Left colon (tissue), 2 donors: Measurements from ENCODE around the gene ALG12. TPM values are rescaled to one million over a fixed set of nuclear protein-coding genes. Genes with fewer than 3 reads are reported as not detected.

Source experiments
- ATAC-seq: fragments of 200-7000 bp; cut with Tn5 transposase; one replicate; pipeline ENCODE4 v1.9.1; 2020; ENCODE audit warnings: mild to moderate bottlenecking, moderate library complexity
- DNase-seq, 2 donors: peaks; one replicate each; pipeline ENCODE4 v3.0.0-alpha.2; 2020
- intact Hi-C, 2 donors: fragments of 100-400 bp; cut with DNase I in 1 of 2; cut with micrococcal nuclease in 1 of 2; formaldehyde crosslinking; loops; one replicate each; pipeline versions ENCODE4 v1.11.2 to v1.14.0; 2022; cut with DNase I, micrococcal nuclease
- total RNA-seq, 2 donors: library from RNA; stranded (reverse); fragmentation: NEBNext Ultra II Directional; extraction: Animal tissue kit (Norgen Biotek cat#: 25700); gene quantifications; one replicate each; pipeline ENCODE4 v1.2.1, GENCODE V29; 2021
- donor health status: DM: no; HTN: no; CAD: no.
- donor health status: DM: yes; HTN: yes; CAD: no.

Gene ALG12
- total RNA-seq, 2 donors from 2014 or later = 22.8 to 27.9 TPM

GRCh38 chr22:49883294-49883640 lies 35.0 kb downstream of the ALG12 start:
- intact Hi-C loops = no loop called here
- DNase-seq (no peak), ATAC-seq (no peak)

- intact Hi-C loops = no loop called here
- DNase-seq (no peak), ATAC-seq (no peak)
Measured at GRCh38 chr22:49882519-49883293, 35.5 kb downstream of the ALG12 start.

GRCh38 chr22:49881856-49882255 lies 36.4 kb downstream of the ALG12 start:
- intact Hi-C loops = no loop called here
- no peak for DNase-seq
- no peak for ATAC-seq

GRCh38 chr22:49880281-49880680 lies 38.0 kb downstream of the ALG12 start:
- no peak for DNase-seq
- ATAC-seq = no peak
- intact Hi-C loops = no loop called here

DNA sequence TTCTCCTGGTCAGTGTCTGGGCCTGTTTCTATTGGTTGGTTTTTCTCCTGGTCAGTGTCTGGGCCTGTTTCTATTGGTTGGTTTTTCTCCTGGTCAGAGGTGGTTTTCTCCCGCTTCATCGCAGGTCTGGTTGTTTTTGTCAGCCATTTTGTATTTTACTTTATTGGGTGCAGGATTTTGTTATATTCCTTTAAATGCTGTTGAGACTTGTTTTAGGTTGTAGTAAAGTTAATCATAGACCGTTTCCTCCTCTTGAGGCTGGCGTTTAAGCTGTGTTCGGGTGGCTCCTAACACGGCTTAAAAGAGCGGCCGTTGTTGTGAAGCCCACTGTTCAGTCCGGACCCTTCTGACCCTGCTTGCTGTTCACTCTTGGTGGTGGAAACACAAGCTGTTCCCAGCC lies 38.4 kb downstream of the ALG12 start:
- no peak for ATAC-seq
- DNase-seq = no peak
- intact Hi-C loops = no loop called here

DNA sequence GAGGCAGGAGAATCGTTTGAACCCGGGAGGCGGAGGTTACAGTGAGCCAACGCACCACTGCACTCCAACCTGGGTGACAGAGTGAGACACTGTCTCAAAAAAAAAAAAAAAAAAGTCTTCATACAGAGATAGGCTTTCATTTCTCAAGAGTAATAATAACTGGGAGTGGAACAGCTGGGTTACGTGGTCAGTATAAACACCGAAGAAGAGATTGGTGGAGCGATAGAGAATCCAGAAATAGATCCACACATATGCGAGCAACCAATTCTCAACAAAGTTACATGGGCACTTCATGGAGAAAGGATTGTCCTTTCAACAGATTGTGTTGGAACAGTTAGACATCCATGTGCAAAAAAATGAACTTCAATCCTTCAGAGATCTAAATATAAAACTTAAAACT lies 40.0 kb downstream of the ALG12 start:
- DNase-seq (no peak), ATAC-seq (no peak)

GRCh38 chr22:49877642-49878041 lies 40.6 kb downstream of the ALG12 start:
- intact Hi-C loops = no loop called here
- ATAC-seq = no peak
- no peak for DNase-seq

More for the DNA sequence above, 40.0 kb downstream of the ALG12 start:
- intact Hi-C loops = no loop called here

GRCh38 chr22:49873228-49873940 lies 44.9 kb downstream of the ALG12 start:
- DNase-seq = no peak
- ATAC-seq = no peak
- intact Hi-C loops = no loop called here

- intact Hi-C loops = no loop called here
- DNase-seq (no peak), ATAC-seq (no peak)
Measured at GRCh38 chr22:49872347-49872746, 45.9 kb downstream of the ALG12 start.

DNA sequence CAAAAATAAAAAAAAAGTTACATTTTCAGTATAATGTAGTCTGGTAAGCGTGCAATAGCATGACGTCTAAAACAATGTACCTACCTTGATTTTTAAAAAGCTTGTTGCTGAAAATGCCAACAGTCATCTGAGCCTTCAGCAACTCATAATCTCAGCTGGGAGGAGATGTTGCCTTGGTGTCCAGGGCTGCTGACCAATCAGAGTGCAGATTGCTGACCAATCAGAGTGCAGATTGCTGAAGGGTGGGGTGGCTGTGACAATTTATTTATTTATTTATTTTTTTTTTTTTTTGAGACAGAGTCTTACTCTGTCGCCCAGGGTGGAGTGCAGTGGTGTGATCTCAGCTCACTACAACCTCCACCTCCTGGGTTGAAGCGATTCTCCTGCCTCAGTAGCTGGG lies 46.8 kb downstream of the ALG12 start:
- no peak for ATAC-seq
- intact Hi-C loops = no loop called here
- no peak for DNase-seq

DNA sequence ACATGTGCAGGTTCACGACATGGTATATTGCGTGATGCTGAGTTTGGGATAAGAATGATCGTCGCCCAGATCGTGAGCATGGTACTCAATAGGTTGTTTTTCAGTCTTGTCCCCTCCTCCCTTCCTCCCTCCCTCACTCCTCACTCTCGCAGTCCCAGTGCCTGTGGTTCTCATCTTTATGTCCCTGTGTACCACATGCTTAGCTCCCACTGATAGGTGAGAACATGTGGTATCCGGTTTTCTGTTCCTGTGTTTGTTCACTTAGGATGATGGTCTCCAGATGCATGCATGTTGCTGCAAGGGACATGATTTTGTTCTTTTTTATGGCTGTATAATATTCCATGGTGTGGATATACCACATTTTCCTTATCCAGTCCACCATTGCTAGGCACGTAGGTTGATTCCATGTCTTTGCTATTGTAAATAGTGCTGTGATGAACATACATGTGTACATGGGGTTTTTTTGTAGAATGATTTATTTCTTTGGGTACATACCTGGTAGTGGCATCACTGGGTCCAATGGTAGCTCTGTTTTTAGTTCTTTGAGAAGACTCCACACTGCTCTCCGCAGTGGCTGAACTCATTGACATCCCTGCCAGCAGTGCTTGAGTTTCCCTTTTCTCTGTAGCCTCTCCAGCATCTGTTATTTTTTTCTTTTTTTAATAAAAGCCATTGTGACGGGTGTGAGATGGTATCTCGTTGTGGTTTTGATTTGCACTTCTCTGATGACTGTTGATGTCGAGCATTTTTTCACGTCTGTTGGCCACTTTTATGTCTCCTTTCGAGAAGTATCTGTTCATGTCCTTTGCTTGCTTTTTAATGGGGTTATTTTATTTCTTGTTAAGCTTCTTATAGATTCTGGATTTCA lies 48.2 kb downstream of the ALG12 start:
- DNase-seq (no peak), ATAC-seq (no peak)
- intact Hi-C loops = no loop called here

GRCh38 chr22:49869086-49869830 lies 49.0 kb downstream of the ALG12 start:
- no peak for ATAC-seq
- DNase-seq = no peak
- intact Hi-C loops = no loop called here

GRCh38 chr22:49867303-49868265 lies 50.7 kb downstream of the ALG12 start:
- intact Hi-C loops = no loop called here
- ATAC-seq (peak; percentile 49), DNase-seq (no peak)

GRCh38 chr22:49866646-49867045 lies 51.6 kb downstream of the ALG12 start:
- DNase-seq (no peak), ATAC-seq (no peak)
- intact Hi-C loops = no loop called here

GRCh38 chr22:49866134-49866533 lies 52.1 kb downstream of the ALG12 start:
- no peak for DNase-seq
- intact Hi-C loops = no loop called here
- no peak for ATAC-seq

GRCh38 chr22:49865156-49865555 lies 53.1 kb downstream of the ALG12 start:
- intact Hi-C loops = no loop called here
- DNase-seq (no peak), ATAC-seq (no peak)

GRCh38 chr22:49863931-49864330 lies 54.3 kb downstream of the ALG12 start:
- intact Hi-C loops = no loop called here

GRCh38 chr22:49862496-49862776 lies 55.8 kb downstream of the ALG12 start:
- intact Hi-C loops = no loop called here
- DNase-seq (no peak), ATAC-seq (no peak)

More at GRCh38 chr22:49863931-49864330, 54.3 kb downstream of the ALG12 start:
- no peak for ATAC-seq
- no peak for DNase-seq
